Panc1 (cell line): Measurements from ENCODE around the gene RBM5. TPM values are rescaled to one million over a fixed set of nuclear protein-coding genes. Genes with fewer than 3 reads are reported as not detected.

ENCODE experiments used
- ATAC-seq: fragments of 200-7000 bp; cut with Tn5 transposase; 2 replicates; pipeline ENCODE4 v1.9.1; 2020; ENCODE audit warnings: mild to moderate bottlenecking, moderate library complexity
- BruUV-seq: library from RNA; stranded (reverse); fragments of 400-500 nt; replicated peaks from 2 replicates; lab custom pipeline; 2021; lab: Mats Ljungman, UMichigan
- CTCF ChIA-PET: fragments of 300-600 bp; sonication (Branson Sonifier 250); formaldehyde crosslinking; loops from one replicate; lab custom pipeline; 2022; ENCODE audit warnings: antibody characterized with exemption; lab: Charles Lee
- POLR2A ChIA-PET: fragments of 300-600 bp; sonication (Branson Sonifier 250); formaldehyde crosslinking; loops from one replicate; lab custom pipeline; 2022; ENCODE audit warnings: antibody characterized with exemption; lab: Charles Lee
- DNase-seq: peaks from one replicate; pipeline ENCODE4 v3.0.0-alpha.2; 2010; ENCODE audit warnings: low read depth, low spot score
- H3K27ac ChIP-seq: 2 replicates; pipeline ENCODE4 v1.5.1; 2011; ENCODE audit warnings: mild to moderate bottlenecking, low read length, inconsistent platforms
- H3K27me3 ChIP-seq: fragments of 200-500 bp; sonication (Bioruptor generic); 2 replicates; pipeline ENCODE4 v1.6.0; 2014; ENCODE audit warnings: low read length, inconsistent platforms; ENCODE audit not compliant: control insufficient read depth, insufficient read depth
- H3K36me3 ChIP-seq: fragments of 200-500 bp; sonication (Bioruptor generic); 2 replicates; pipeline ENCODE4 v1.5.1; 2014; ENCODE audit warnings: inconsistent platforms, mild to moderate bottlenecking, low read length, moderate library complexity; ENCODE audit not compliant: control insufficient read depth, insufficient read depth
- H3K4me1 ChIP-seq: 2 replicates; pipeline ENCODE4 v1.5.1; 2011; ENCODE audit warnings: inconsistent platforms, mild to moderate bottlenecking, low read length, moderate library complexity; ENCODE audit not compliant: control insufficient read depth, insufficient read depth
- H3K4me3 ChIP-seq, 2 experiments: 2 replicates each; pipeline ENCODE4 v1.5.1; 2011 to 2012; ENCODE audit warnings: low read depth in 2 of 2, low read length in 2 of 2, mild to moderate bottlenecking in 2 of 2, inconsistent platforms in 1 of 2, moderate library complexity in 1 of 2
- H3K9me3 ChIP-seq: fragments of 200-500 bp; sonication (Bioruptor generic); 2 replicates; pipeline ENCODE4 v1.5.1; 2014; ENCODE audit warnings: low read depth, mild to moderate bottlenecking, inconsistent platforms, low read length, moderate library complexity; ENCODE audit not compliant: control insufficient read depth, insufficient read depth
- POLR2AphosphoS5 ChIP-seq: IDR thresholded peaks from 2 replicates; pipeline ENCODE4 v1.6.1; 2012; ENCODE audit warnings: mild to moderate bottlenecking, low read depth, low read length, moderate library complexity
- REST ChIP-seq, 2 experiments: IDR thresholded peaks; 2 replicates each; pipeline ENCODE4 v1.6.1; 2011 to 2012; ENCODE audit warnings: low read depth in 2 of 2, control low read depth in 1 of 2, low read length in 1 of 2, mild to moderate bottlenecking in 1 of 2, moderate library complexity in 1 of 2; ENCODE audit not compliant: insufficient read depth in 1 of 2
- SIN3A ChIP-seq: IDR thresholded peaks from 2 replicates; pipeline ENCODE4 v1.6.1; 2012; ENCODE audit warnings: low read depth, mild to moderate bottlenecking, low read length, moderate library complexity, borderline replicate concordance; ENCODE audit not compliant: insufficient read depth
- TCF7L2 ChIP-seq: IDR thresholded peaks from 2 replicates; pipeline ENCODE4 v1.6.1; 2011; ENCODE audit warnings: mild to moderate bottlenecking, low read depth, low read length, inconsistent platforms
- in situ Hi-C: cut with HindIII; loops from 2 replicates; pipeline ENCODE4 v1.10.0; 2016; ENCODE audit warnings: low sequenced_read_pairs, low pct_unique_long_range_greater_than_20kb
- intact Hi-C: fragments of 100-400 bp; cut with micrococcal nuclease; formaldehyde crosslinking; loops from one replicate; pipeline ENCODE4 v1.10.0; 2022; ENCODE audit not compliant: unreplicated experiment
- total RNA-seq: library from RNA; stranded (reverse); gene quantifications from one replicate; pipeline ENCODE4 v1.2.1, GENCODE V29; 2021; ENCODE audit not compliant: unreplicated experiment
- TF ChIP-seq, protein P1 (sequence below): fragments of 450-650 bp; IDR thresholded peaks from 2 replicates; pipeline ENCODE4 v1.5.1; 2017; ENCODE audit warnings: mild to moderate bottlenecking

RBM5 gene
- total RNA-seq, 1 experiment from 2014 or later = 86.6 TPM

GRCh38 chr3:50158530-50159146 is 69.9 kb downstream of the RBM5 start:
- POLR2A ChIA-PET = no interaction called here
- no peak for DNase-seq
- intact Hi-C loops (no loop called here), in situ Hi-C loops (no loop called here)
- CTCF ChIA-PET = no interaction called here
- ATAC-seq = no peak
- TF ChIP-seq, protein P1, sequence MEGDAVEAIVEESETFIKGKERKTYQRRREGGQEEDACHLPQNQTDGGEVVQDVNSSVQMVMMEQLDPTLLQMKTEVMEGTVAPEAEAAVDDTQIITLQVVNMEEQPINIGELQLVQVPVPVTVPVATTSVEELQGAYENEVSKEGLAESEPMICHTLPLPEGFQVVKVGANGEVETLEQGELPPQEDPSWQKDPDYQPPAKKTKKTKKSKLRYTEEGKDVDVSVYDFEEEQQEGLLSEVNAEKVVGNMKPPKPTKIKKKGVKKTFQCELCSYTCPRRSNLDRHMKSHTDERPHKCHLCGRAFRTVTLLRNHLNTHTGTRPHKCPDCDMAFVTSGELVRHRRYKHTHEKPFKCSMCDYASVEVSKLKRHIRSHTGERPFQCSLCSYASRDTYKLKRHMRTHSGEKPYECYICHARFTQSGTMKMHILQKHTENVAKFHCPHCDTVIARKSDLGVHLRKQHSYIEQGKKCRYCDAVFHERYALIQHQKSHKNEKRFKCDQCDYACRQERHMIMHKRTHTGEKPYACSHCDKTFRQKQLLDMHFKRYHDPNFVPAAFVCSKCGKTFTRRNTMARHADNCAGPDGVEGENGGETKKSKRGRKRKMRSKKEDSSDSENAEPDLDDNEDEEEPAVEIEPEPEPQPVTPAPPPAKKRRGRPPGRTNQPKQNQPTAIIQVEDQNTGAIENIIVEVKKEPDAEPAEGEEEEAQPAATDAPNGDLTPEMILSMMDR = no peak
- TF ChIP-seq SIN3A (no peak), REST (IDR thresholded peaks at IDR 0.05; ENCODE audit: insufficient read depth in 1 of 2, low read depth in 2 of 2, low read length in 1 of 2) (no peak), TCF7L2 (no peak), POLR2AphosphoS5 (no peak)
- H3K4me3 ChIP-seq = no peak overlapping the region
- H3K9me3 ChIP-seq = no peaks in the 10 kb centered on the region
- H3K36me3 ChIP-seq = no peaks in the 10 kb centered on the region; the same call in 1 of the 2 replicates
- H3K4me1 ChIP-seq = peaks cover 68% of the 10 kb centered on the region
- H3K27me3 ChIP-seq = no peaks in the 10 kb centered on the region
- BruUV-seq = no TSS peak
- H3K27ac ChIP-seq = peak overlapping the region; percentile 96

- Histone ChIP-seq H3K27ac (peak overlapping the region; percentile 96), H3K36me3 (no peaks in the 10 kb centered on the region), H3K4me1 (peaks cover 83% of the 10 kb centered on the region), H3K27me3 (no peaks in the 10 kb centered on the region), H3K9me3 (no peaks in the 10 kb centered on the region), H3K4me3 (no peak overlapping the region)
- in situ Hi-C loops = no loop called here
- no peak for ATAC-seq
- DNase-seq = no peak
- ChIA-PET POLR2A (no interaction called here), CTCF (no interaction called here)
- intact Hi-C loops = no loop called here
- no peak for TF ChIP-seq REST (IDR thresholded peaks at IDR 0.05; ENCODE audit: insufficient read depth in 1 of 2, low read depth in 2 of 2, low read length in 1 of 2)
- TF ChIP-seq, protein P1 = no peak
- TF ChIP-seq POLR2AphosphoS5 = no peak
- TF ChIP-seq TCF7L2 = no peak
- TF ChIP-seq SIN3A = no peak
- no TSS peak for BruUV-seq
These were observed 71.9 kb downstream of the RBM5 start for GRCh38 chr3:50160561-50160983.
